Stimulated activated CD4-positive, alpha-beta T cell treated with anti-CD3 and anti-CD28 coated beads, Interleukin-1b, Interleukin-23, amount 100 ng/mL, for 24 hours (primary cell): ENCODE data around the gene NAXE.
A peak's percentile ranks its signal among the peaks of the same experiment; 100 is the strongest.
"Not testable (repeated sequence)": the region's sequence is repeated elsewhere in the genome, so short reads cannot be mapped to it uniquely, and the experiment has no call there.

ENCODE experiments used
- DNase-seq, 4 experiments: peaks; one replicate each; pipeline ENCODE4 v3.0.0-alpha.2; 2020; ENCODE audit warnings: low read depth in 4 of 4, low spot score in 1 of 4

Gene NAXE

GRCh38 chr1:156592910-156593660 lies 1.5 kb downstream of the NAXE start:
- no peak for DNase-seq

- DNase-seq, result no peak
These were observed 2.0 kb downstream of the NAXE start for GRCh38 chr1:156593661-156593989.

- no peak for DNase-seq
These were observed 2.6 kb downstream of the NAXE start for GRCh38 chr1:156594190-156594589.

GRCh38 chr1:156595016-156595415 lies 3.4 kb downstream of the NAXE start:
- no peak for DNase-seq

GRCh38 chr1:156596426-156596825 lies 4.8 kb downstream of the NAXE start:
- DNase-seq, result no peak

- DNase-seq, result no peak
These were observed 6.5 kb downstream of the NAXE start for GRCh38 chr1:156598125-156598524.

- no peak for DNase-seq
These were observed 7.3 kb downstream of the NAXE start for GRCh38 chr1:156598731-156599432.

GRCh38 chr1:156599811-156600210 lies 8.2 kb downstream of the NAXE start:
- DNase-seq, result no peak

GRCh38 chr1:156600733-156601121 lies 9.2 kb downstream of the NAXE start:
- DNase-seq, result no peak

GRCh38 chr1:156601122-156601830 lies 9.7 kb downstream of the NAXE start, which contains the start of gene GPATCH4:
TSS of gene GPATCH4 (minus strand) at chr1:156601479.
- peak; percentile 49 to 71 (median 60) for DNase-seq

- no peak for DNase-seq
These were observed 10.3 kb downstream of the NAXE start for GRCh38 chr1:156601892-156602291.

GRCh38 chr1:156602557-156602993 lies 11.0 kb downstream of the NAXE start:
- DNase-seq, result no peak

GRCh38 chr1:156607344-156607743 lies 15.8 kb downstream of the NAXE start:
- DNase-seq, result not testable (repeated sequence)

- DNase-seq, result peak in 1 of 4 experiments; percentile 50
These were observed 16.6 kb downstream of the NAXE start for GRCh38 chr1:156608036-156608674.

- no peak for DNase-seq
These were observed 17.4 kb downstream of the NAXE start for GRCh38 chr1:156608981-156609380.

GRCh38 chr1:156610072-156610471 lies 18.5 kb downstream of the NAXE start:
- not testable (repeated sequence) for DNase-seq

- no peak for DNase-seq
These were observed 21.1 kb downstream of the NAXE start for GRCh38 chr1:156612666-156613065.

- no peak for DNase-seq
These were observed 24.4 kb downstream of the NAXE start for GRCh38 chr1:156615946-156616345.

GRCh38 chr1:156616463-156616862 lies 24.9 kb downstream of the NAXE start:
- DNase-seq, result no peak

GRCh38 chr1:156618853-156619581 lies 27.4 kb downstream of the NAXE start, which contains the start of gene HAPLN2:
TSS of gene HAPLN2 (plus strand) at chr1:156619415. CDS start at chr1:156623491, 4,076 bp downstream.
- DNase-seq, result no peak

GRCh38 chr1:156619582-156619955 lies 28.0 kb downstream of the NAXE start:
- DNase-seq, result no peak
